GM18873 (cell line): ENCODE measurements around the gene LZTFL1.

Source experiments
- ATAC-seq: cut with Tn5 transposase; IDR thresholded peaks from one replicate; pipeline ENCODE4 v1.9.1; 2021; ENCODE audit warnings: mild to moderate bottlenecking, moderate library complexity, moderate number of reproducible peaks; ENCODE audit not compliant: unreplicated experiment, low FRiP score

LZTFL1 gene

DNA sequence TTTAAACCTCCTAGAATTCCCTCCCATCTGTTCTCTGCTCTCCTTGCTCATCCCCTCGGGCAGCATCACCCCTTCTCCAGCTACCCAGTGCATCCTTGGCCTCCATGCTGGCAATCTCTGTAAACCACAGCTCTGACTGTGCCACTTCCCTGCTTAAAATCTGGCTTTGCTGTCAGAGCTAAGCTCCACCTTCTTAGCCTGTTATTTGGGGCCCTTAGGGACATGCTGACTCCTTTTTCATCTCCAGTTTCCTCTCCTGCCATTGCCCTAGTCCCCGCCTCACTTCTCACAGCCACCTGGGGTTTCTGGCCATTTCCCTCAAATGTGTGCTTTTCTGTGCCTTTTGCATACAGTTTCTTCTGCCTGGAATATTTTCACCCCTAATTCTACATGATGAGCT lies 51.3 kb downstream of the LZTFL1 start:
- no peak for ATAC-seq

- ATAC-seq = no peak
These were observed 52.6 kb downstream of the LZTFL1 start for GRCh38 chr3:45789235-45789812.

DNA sequence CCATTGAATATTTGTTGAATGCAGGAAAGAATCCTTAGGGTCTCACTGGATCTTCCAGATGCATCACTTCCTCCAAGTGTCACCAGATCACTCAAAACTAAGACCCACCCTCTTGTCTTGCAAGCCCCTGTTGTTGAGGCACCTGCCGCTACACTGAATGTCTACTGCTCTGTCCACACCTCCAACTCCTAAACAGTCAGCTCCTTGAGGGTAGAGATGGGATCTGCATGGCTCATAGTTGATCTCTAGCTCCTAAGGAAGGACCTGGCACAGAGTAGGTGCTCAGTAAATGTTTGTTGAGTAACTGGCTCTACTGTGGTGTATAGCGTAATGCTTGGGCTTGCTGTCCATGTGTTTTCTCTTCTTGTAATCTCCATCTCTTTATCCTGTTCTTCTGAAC lies 54.4 kb downstream of the LZTFL1 start:
- ATAC-seq = no peak

DNA sequence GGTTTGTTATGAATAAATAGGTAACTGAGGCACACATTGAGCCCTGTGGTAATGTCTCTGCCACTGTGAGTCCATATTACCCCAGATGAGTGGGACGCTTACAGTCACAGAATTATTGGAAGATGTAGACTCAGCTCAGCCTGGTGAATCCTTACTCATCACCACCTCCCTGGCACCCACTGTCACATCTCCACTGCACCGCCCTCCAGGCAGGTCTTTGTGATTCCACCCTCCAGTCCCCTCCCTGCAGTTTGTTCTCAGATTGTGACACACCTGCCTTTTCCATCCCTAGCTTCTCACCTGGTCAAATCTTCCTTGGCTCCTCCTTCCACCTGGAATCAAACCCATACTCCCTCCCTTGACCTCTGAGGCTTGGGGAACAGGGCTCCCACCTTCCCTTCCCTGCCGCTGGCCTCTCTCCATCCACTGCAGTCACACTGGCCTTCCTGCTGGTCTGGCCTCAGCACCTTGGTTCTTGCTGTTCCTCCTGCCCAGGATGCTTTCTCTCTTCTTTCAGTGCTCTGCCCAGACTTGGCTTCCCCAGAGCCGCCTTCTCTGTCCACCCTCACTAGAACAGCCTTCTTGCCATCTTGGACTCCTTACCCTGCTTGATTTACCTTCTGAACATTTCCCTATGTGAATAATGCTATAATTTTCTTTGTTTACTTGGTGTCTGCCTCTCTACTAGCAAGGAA lies 55.0 kb downstream of the LZTFL1 start:
- no peak for ATAC-seq

- ATAC-seq = no peak
These were observed 56.2 kb downstream of the LZTFL1 start for GRCh38 chr3:45785605-45786150.

DNA sequence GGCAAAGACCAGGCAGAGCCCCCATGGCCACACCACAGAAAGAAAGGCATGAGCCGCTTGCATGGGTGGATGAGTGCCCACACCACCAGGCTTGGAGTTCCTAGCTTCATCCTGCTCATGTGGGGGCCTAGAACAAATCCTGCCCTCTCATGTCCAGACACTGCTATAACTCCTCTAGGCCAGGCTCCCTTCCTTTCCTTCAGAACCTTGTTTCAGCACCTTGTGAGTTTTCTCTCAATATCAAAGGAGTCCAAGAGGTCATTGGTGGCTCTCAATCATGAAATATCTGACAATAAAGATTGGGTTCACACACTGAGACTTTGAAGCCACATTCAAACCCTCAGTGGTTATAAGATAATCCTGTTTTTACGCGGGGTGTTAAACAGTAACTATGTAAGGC lies 58.3 kb downstream of the LZTFL1 start:
- ATAC-seq = no peak

- no peak for ATAC-seq
These were observed 59.5 kb downstream of the LZTFL1 start for GRCh38 chr3:45782381-45782780.

DNA sequence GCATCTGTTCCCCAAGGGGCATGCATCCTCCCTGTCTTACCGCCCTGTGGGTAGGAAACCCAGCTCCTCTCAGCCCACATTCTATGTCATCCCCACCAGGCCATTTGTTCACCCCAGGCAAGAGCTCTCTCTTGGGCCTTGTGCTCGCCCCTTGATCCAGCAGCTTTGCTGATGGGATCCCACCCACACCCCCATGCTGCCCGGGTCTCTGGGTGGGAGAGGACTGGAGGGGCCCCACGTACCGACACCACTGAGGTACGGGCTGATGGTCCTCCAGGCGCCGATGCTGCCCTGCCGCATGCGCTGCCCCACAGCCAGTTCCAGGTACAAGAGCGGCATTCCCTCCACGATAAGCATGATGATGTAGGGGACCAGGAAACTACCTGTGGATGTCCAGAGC lies 60.1 kb downstream of the LZTFL1 start:
- ATAC-seq = no peak

DNA sequence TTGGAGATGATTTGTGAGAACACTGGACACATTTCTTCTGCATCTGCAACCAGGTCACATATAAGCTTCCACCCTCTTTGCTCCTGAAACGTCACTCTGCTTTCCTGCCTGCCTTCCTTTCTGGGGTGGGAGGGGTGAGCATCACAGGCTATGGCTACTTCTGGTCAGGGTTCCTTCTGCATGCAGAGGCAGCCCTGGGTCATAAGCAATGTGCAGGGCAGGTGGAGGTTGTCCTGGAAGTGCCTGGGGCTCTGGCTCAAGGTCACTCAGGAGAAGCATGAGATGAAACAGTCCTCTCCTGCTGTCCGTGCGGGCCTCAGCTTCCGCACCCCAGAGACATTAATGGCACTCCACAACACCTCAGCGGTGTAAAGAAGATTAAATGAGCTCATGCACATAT lies 60.6 kb downstream of the LZTFL1 start:
- ATAC-seq = no peak

DNA sequence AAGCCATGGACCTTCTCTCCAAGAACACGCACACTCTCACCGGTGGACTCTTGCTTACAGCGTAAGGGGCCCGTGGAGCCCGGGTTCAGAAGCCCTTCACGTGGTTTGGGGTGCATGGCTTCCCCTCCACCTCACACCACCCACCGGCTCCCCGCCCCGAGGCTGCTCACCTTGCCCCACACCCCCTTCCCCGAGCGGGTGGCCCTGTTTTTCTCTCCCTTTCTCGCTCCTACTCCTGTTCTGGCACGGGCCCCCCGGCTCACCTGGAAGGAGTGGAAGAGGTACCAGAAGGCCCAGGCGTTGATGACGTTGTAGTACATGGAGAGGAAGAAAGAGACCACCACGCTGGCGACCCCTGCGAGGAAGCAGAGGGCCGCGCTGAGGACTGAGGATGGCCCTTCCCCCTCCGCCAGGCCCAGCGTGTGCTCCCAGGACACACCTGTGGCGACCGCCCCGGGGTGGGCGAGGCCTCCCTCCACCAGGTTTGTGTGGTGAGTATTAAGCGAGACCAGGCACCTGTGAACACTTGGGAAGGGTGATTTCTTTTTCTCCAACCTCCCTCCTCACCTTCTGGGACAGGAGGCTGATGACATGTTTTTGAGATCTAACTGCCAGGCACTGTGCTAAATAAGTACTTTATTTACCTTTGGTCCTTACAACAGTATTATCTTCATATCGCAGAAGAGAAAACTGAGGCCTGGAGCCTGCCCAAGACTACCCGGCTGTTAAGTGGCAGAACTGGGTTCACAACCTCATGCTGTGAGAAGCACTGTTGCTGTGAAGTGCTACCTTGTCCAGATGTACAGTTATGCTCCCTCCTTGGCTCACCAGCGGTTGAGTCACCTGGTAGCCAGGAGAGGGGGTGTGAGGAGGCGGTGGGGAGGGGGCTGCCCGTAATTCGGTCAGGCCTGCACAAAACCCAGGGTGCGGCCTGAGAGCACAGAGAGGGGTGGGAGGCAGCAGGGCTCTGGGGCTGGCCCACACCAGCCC lies 61.9 kb downstream of the LZTFL1 start:
- ATAC-seq = no peak

- no peak for ATAC-seq
These were observed 63.1 kb downstream of the LZTFL1 start for GRCh38 chr3:45778761-45779201.

DNA sequence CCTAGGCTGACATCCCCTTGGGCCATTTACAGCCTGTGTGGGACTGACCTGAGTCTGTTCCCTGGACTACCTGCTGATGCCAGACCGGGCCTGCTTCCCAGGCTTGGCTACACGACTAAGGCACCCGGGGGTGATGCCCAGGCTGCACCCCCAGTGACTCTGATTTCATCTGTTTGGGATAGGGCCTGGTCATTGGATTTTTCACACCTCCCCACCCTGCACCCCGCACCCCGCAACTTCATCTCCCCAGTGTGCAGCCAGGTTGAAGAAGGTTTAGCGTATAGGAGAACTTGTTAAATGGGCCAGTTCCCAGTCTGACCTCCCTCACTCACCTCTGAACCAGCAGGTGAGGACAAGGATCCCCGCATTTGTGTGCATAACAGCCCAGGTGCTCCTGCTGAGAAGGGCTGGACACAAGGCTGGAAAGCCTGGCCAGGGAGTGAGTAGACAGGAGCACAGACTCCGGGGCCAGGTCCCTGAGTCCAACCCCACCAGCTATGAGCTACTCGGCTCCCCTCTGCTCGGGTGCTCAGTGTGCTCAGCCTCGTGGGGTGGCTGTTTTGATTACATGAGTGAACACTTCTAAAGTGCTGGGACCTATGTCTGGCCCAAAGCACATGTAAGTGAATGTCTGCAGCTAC lies 64.1 kb downstream of the LZTFL1 start:
- no peak for ATAC-seq

GRCh38 chr3:45777111-45777745 lies 64.7 kb downstream of the LZTFL1 start:
- no peak for ATAC-seq

- no peak for ATAC-seq
These were observed 65.3 kb downstream of the LZTFL1 start for GRCh38 chr3:45776611-45777010.

- no peak for ATAC-seq
These were observed 65.7 kb downstream of the LZTFL1 start for GRCh38 chr3:45776301-45776595.

GRCh38 chr3:45775571-45776300 lies 66.2 kb downstream of the LZTFL1 start:
- ATAC-seq = no peak

DNA sequence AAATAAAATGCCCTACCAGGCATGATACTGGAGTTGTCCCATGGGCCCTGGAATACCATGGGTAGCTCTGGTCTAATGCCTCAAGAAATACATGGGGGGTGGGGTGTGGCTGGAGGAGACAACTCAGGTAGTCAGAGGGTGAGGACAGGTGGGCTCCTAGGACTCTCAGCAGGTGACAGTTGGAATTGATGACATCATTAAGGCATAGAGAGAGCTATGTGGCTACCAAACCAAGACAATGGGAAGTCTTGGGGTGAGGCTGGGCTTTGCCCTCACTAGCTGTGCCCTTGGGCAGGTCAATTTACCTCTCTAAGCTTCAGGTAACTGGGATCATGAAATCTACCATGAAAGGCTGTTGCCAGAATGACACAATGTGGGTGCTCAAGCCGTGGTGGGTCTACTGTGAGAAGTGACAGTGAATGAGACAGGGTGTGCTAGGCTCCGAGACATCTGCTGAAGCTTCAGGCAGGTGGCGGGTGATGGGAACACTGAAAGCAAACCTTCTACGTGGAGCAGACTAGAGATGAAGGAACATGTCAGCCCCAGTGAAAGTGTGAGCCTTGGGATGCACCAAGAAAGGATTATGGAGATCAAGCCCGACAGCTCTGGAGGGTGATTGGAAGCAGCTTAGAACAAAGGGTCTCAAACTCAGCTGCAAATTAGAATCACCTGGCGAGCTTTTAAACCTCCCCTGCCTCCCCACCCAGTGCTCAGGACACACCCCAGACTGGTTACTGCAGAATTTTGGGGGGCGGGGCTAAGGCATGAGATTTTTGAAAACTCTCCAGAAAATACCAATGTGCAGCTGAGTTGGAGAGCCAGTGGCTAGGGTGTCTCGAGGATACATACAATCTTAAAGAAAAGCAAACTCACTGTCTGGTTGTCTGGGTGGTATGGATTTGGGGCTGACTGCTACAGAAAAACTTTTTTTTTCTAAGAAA lies 67.1 kb downstream of the LZTFL1 start:
- ATAC-seq = no peak

GRCh38 chr3:45773714-45774449 lies 68.0 kb downstream of the LZTFL1 start:
- ATAC-seq = no peak
